SK-N-SH (cell line): ENCODE measurements around the gene NDUFB4. TPM values are rescaled to one million over a fixed set of nuclear protein-coding genes. Genes with fewer than 3 reads are reported as not detected.

Experiments
- CTCF ChIA-PET: fragments of 300-600, 350-600 bp; formaldehyde crosslinking; extraction: SDS; loops from one replicate; lab custom pipeline; 2021; lab: Yijun Ruan, JAX
- POLR2A ChIA-PET: fragments of 350-600 bp; sonication (Branson Sonifier 250); formaldehyde crosslinking; extraction: SDS; loops from one replicate; lab custom pipeline; 2020; ENCODE audit warnings: antibody characterized with exemption, inconsistent platforms; lab: Yijun Ruan, JAX
- DNase-seq: peaks from one replicate; pipeline ENCODE4 v3.0.0; 2012
- H2AFZ ChIP-seq: fragments of 200-600 bp; sonication (generic); 2 replicates; pipeline ENCODE4 v1.8.1; 2016; ENCODE audit warnings: antibody characterized with exemption, mild to moderate bottlenecking, low read depth
- H3F3A ChIP-seq: fragments of 200-600 bp; sonication (generic); replicated peaks from 2 replicates; pipeline ENCODE3; 2016; ENCODE audit warnings: antibody characterized with exemption, mild to moderate bottlenecking; ENCODE audit not compliant: insufficient read depth
- H3K27ac ChIP-seq, 2 experiments: fragments of 200-500 bp in 1 of 2; fragments of 200-600 bp in 1 of 2; sonication (Bioruptor generic) in 1 of 2; sonication (generic), shearing (Covaris generic) in 1 of 2; 2 replicates each; pipeline versions ENCODE4 v1.5.1 to v1.6.1; 2014 to 2016; ENCODE audit warnings: low read depth in 2 of 2, inconsistent platforms in 1 of 2, low read length in 1 of 2, mild to moderate bottlenecking in 1 of 2, mixed read lengths in 1 of 2
- H3K27me3 ChIP-seq: fragments of 200-600 bp; sonication (generic), shearing (Covaris generic); 2 replicates; pipeline ENCODE4 v1.6.1; 2016; ENCODE audit warnings: mixed run types; ENCODE audit not compliant: insufficient read depth
- H3K36me3 ChIP-seq, 2 experiments: fragments of 200-500 bp in 1 of 2; fragments of 200-600 bp in 1 of 2; sonication (Bioruptor generic) in 1 of 2; sonication (generic) in 1 of 2; replicated peaks in 1 of 2; 2 replicates each; pipeline versions ENCODE3 to v1.5.1; 2014 to 2016; ENCODE audit warnings: low read length in 1 of 2, mild to moderate bottlenecking in 1 of 2; ENCODE audit not compliant: insufficient read depth in 2 of 2, control insufficient read depth in 1 of 2
- H3K4me1 ChIP-seq, 2 experiments: fragments of 200-500 bp in 1 of 2; fragments of 200-600 bp in 1 of 2; sonication (Bioruptor generic) in 1 of 2; sonication (generic), shearing (Covaris generic) in 1 of 2; 2 replicates each; pipeline versions ENCODE4 v1.5.1 to v1.6.1; 2014 to 2016; ENCODE audit warnings: low read depth in 1 of 2, low read length in 1 of 2, mixed run types in 1 of 2; ENCODE audit not compliant: insufficient read depth in 2 of 2, control insufficient read depth in 1 of 2
- H3K4me2 ChIP-seq: fragments of 200-600 bp; sonication (generic), shearing (Covaris generic); 2 replicates; pipeline ENCODE4 v1.6.1; 2017; ENCODE audit warnings: mixed run types
- H3K4me3 ChIP-seq, 2 experiments: fragments of 200-500 bp in 1 of 2; fragments of 200-600 bp in 1 of 2; sonication (Bioruptor generic) in 1 of 2; sonication (generic), shearing (Covaris generic) in 1 of 2; 2 replicates each; pipeline versions ENCODE4 v1.5.1 to v1.8.1; 2014 to 2016; ENCODE audit warnings: low read depth in 2 of 2, inconsistent platforms in 1 of 2, low read length in 1 of 2, mild to moderate bottlenecking in 1 of 2, mixed read lengths in 1 of 2, moderate library complexity in 1 of 2
- H3K79me2 ChIP-seq: fragments of 200-600 bp; sonication (generic); 2 replicates; pipeline ENCODE4 v1.8.1; 2017; ENCODE audit warnings: mild to moderate bottlenecking; ENCODE audit not compliant: insufficient read depth
- H3K9ac ChIP-seq: fragments of 200-600 bp; sonication (generic); 2 replicates; pipeline ENCODE4 v1.6.1; 2017; ENCODE audit warnings: mixed run types
- H3K9me2 ChIP-seq: fragments of 200-600 bp; sonication (generic); 2 replicates; pipeline ENCODE4 v1.6.1; 2017; ENCODE audit warnings: mixed run types
- H3K9me3 ChIP-seq: fragments of 200-600 bp; sonication (generic); 2 replicates; pipeline ENCODE4 v1.6.1; 2017; ENCODE audit warnings: mixed run types, mild to moderate bottlenecking, moderate library complexity
- H4K20me1 ChIP-seq: fragments of 200-600 bp; sonication (generic); 2 replicates; pipeline ENCODE4 v1.6.1; 2017; ENCODE audit warnings: mild to moderate bottlenecking, mixed run types; ENCODE audit not compliant: insufficient read depth
- CTCF ChIP-seq: fragments of 200-600 bp; sonication (generic); IDR thresholded peaks from 2 replicates; pipeline ENCODE4 v1.6.1; 2017; ENCODE audit warnings: antibody characterized with exemption, mild to moderate bottlenecking, moderate library complexity
- ELF1 ChIP-seq: IDR thresholded peaks from 2 replicates; pipeline ENCODE4 v1.4.0; 2012
- EP300 ChIP-seq, 2 experiments: IDR thresholded peaks; 2 replicates each; pipeline versions ENCODE4 v1.4.0 to v1.6.1; 2012; ENCODE audit warnings: borderline replicate concordance in 1 of 2, low read depth in 1 of 2, low read length in 1 of 2
- EZH2phosphoT487 ChIP-seq: fragments of 200-600 bp; sonication (generic); IDR thresholded peaks from 2 replicates; pipeline ENCODE4 v1.6.1; 2017; ENCODE audit warnings: low read depth, mixed run types, mild to moderate bottlenecking, antibody characterized with exemption, moderate library complexity, borderline replicate concordance
- FOSL2 ChIP-seq: IDR thresholded peaks from 2 replicates; pipeline ENCODE4 v1.4.0; 2012; ENCODE audit warnings: low read depth, mild to moderate bottlenecking, moderate library complexity, borderline replicate concordance
- FOXJ3 ChIP-seq: sonication (generic); formaldehyde crosslinking; IDR thresholded peaks from 2 replicates; pipeline ENCODE4 v1.5.1; 2020; ENCODE audit warnings: mild to moderate bottlenecking, missing genetic modification reagents
- FOXM1 ChIP-seq: IDR thresholded peaks from 2 replicates; pipeline ENCODE4 v1.4.0; 2012; ENCODE audit warnings: low read depth, mild to moderate bottlenecking
- GABPA ChIP-seq: IDR thresholded peaks from 2 replicates; pipeline ENCODE4 v1.4.0; 2012; ENCODE audit warnings: low read depth, mild to moderate bottlenecking
- JUND ChIP-seq: IDR thresholded peaks from 2 replicates; pipeline ENCODE4 v1.4.0; 2012
- NRF1 ChIP-seq: IDR thresholded peaks from 2 replicates; pipeline ENCODE4 v1.6.1; 2012; ENCODE audit warnings: low read depth, mild to moderate bottlenecking, low read length
- PBX3 ChIP-seq: IDR thresholded peaks from 2 replicates; pipeline ENCODE4; 2012
- REST ChIP-seq: IDR thresholded peaks from 2 replicates; pipeline ENCODE4 v1.6.1; 2012; ENCODE audit warnings: mild to moderate bottlenecking, low read depth, low read length, moderate library complexity
- RXRA ChIP-seq: IDR thresholded peaks from 2 replicates; pipeline ENCODE4 v1.4.0; 2012; ENCODE audit warnings: low read depth, mild to moderate bottlenecking, borderline replicate concordance
- SMC3 ChIP-seq: IDR thresholded peaks from 2 replicates; pipeline ENCODE4 v1.6.1; 2012; ENCODE audit warnings: low read depth, low read length, improper control_type of control experiment
- TEAD4 ChIP-seq: IDR thresholded peaks from 2 replicates; pipeline ENCODE4 v1.4.0; 2012; ENCODE audit warnings: mild to moderate bottlenecking, borderline replicate concordance; ENCODE audit not compliant: insufficient read depth
- USF2 ChIP-seq: fragments of 150-350 bp; IDR thresholded peaks from 2 replicates; pipeline ENCODE4 v1.6.1; 2017; ENCODE audit warnings: antibody characterized with exemption, low read length, low read depth, borderline replicate concordance
- YY1 ChIP-seq: IDR thresholded peaks from 2 replicates; pipeline ENCODE4 v1.4.0; 2012; ENCODE audit warnings: low read depth, mild to moderate bottlenecking
- WGBS: methylation state at CpG from one replicate; pipeline ENCODE4 v1.1.6; 2017; ENCODE audit warnings: low lambda C conversion rate; 5-methylcytosine and 5-hydroxymethylcytosine counted together
- polyA plus RNA-seq, 3 experiments: library from polyadenylated mRNA; depleted of rRNA; stranded (reverse); fragments of >200 nt; gene quantifications; 2 replicates each; pipeline ENCODE4 v1.2.3, GENCODE V29; 2012
- TF ChIP-seq, protein P1 (sequence below): IDR thresholded peaks from 2 replicates; pipeline ENCODE4 v1.4.0; 2012; ENCODE audit warnings: low read depth, borderline replicate concordance
- TF ChIP-seq, protein P2 (sequence below): fragments of 150-350 bp; IDR thresholded peaks from 2 replicates; pipeline ENCODE4 v1.6.1; 2016; ENCODE audit warnings: mild to moderate bottlenecking, low read depth, low read length

NDUFB4 gene
- polyA plus RNA-seq, 1 of the 3 experiments (the other 2 are of a cell fraction) = 332 TPM

GRCh38 chr3:120558771-120559241, 37.3 kb upstream of the NDUFB4 start (continued):
- TF ChIP-seq ELF1 (no peak), FOSL2 (no peak)

GRCh38 chr3:120559242-120560061, 36.7 kb upstream of the NDUFB4 start:
- peak overlapping the region; percentile 90 for H3K9ac ChIP-seq
- H3K4me2 ChIP-seq = peak overlapping the region; percentile 88
- POLR2A ChIA-PET = interaction anchor here (0.6 to 1.5 kb wide), 5 partner anchors 8 to 464 kb away, joined by 3 to 18 read pairs (median 4); no protein-coding TSS in a partner anchor
- H3K27ac ChIP-seq = peak overlapping the region; percentile 81 to 94
- H3K79me2 ChIP-seq = no peaks in the 10 kb centered on the region
- H3K4me1 ChIP-seq = peaks cover 20 to 21% of the 10 kb centered on the region in 2 experiments
- no peak for DNase-seq
- peaks cover 30% of the 10 kb centered on the region for H3F3A ChIP-seq
- peak overlapping the region; percentile 72 for H2AFZ ChIP-seq
- no peaks in the 10 kb centered on the region for H4K20me1 ChIP-seq
- H3K9me3 ChIP-seq = no peaks in the 10 kb centered on the region
- no peaks in the 10 kb centered on the region for H3K36me3 ChIP-seq
- CTCF ChIA-PET = interaction anchor here (0.6 to 13.1 kb wide), 84 partner anchors 9 to 1737 kb away, joined by 3 to 277 read pairs (median 5); partner anchors contain the start of genes LRRC58, NDUFB4 and STXBP5L
- H3K27me3 ChIP-seq = no peaks in the 10 kb centered on the region
- H3K4me3 ChIP-seq = peak overlapping the region; percentile 14 to 61; a peak in 3 of 4 replicates
- WGBS = 38% methylated on average over 15 of the region's 15 CpGs
- no peaks in the 10 kb centered on the region for H3K9me2 ChIP-seq
- peak; percentile 43 for TF ChIP-seq GABPA
- TF ChIP-seq, protein P1, sequence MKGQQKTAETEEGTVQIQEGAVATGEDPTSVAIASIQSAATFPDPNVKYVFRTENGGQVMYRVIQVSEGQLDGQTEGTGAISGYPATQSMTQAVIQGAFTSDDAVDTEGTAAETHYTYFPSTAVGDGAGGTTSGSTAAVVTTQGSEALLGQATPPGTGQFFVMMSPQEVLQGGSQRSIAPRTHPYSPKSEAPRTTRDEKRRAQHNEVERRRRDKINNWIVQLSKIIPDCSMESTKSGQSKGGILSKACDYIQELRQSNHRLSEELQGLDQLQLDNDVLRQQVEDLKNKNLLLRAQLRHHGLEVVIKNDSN = no peak
- TF ChIP-seq RXRA = no peak
- no peak for TF ChIP-seq SMC3
- no peak for TF ChIP-seq NRF1
- peak; percentile 51; the same call in 1 of the 2 replicates for TF ChIP-seq JUND
- no peak for TF ChIP-seq USF2
- no peak for TF ChIP-seq FOXJ3 (CRISPR knock-in tag)
- no peak for TF ChIP-seq FOXM1
- peak; percentile 36; the same call in 1 of the 2 replicates for TF ChIP-seq REST
- TF ChIP-seq YY1 = no peak
- TF ChIP-seq EZH2phosphoT487 = no peak
- TF ChIP-seq CTCF = no peak
- TF ChIP-seq PBX3 = peak; percentile 40; the same call in 1 of the 2 replicates
- TF ChIP-seq, protein P2, sequence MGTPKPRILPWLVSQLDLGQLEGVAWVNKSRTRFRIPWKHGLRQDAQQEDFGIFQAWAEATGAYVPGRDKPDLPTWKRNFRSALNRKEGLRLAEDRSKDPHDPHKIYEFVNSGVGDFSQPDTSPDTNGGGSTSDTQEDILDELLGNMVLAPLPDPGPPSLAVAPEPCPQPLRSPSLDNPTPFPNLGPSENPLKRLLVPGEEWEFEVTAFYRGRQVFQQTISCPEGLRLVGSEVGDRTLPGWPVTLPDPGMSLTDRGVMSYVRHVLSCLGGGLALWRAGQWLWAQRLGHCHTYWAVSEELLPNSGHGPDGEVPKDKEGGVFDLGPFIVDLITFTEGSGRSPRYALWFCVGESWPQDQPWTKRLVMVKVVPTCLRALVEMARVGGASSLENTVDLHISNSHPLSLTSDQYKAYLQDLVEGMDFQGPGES = no peak
- peak; percentile 68 for TF ChIP-seq FOSL2
- TF ChIP-seq TEAD4 = no peak
- TF ChIP-seq EP300 (IDR thresholded peaks at IDR 0.05; ENCODE audit: borderline replicate concordance in 1 of 2, low read depth in 1 of 2, low read length in 1 of 2) = peak; percentile 14 to 54; a peak in 1 of 4 replicates
- TF ChIP-seq ELF1 = no peak
